ENCODE measurements around the gene C12orf76.

The C12orf76 gene

GRCh38 chr12:109994401-109995175, 53.7 kb downstream of the C12orf76 start:
- peak; percentile 17 to 59 (median 49) for DNase-seq

- peak in 1 of 3 donors; percentile 11 for DNase-seq
Measured at GRCh38 chr12:109993091-109993490, 55.2 kb downstream of the C12orf76 start.

GRCh38 chr12:109991586-109991985, 56.7 kb downstream of the C12orf76 start:
- peak in 1 of 3 donors; percentile 16 for DNase-seq

Measured in suppressor macrophage treated with lipopolysaccharide for 1 hour (primary cell).